MM.1S (cell line): ENCODE data around the gene SH3BP1.

Source experiments
- DNase-seq: peaks from one replicate; pipeline ENCODE4 v3.0.0-alpha.2; 2015
- H2AFZ ChIP-seq: fragments of 300-600 bp; sonication (generic); 2 replicates; pipeline ENCODE4 v1.6.0; 2016; ENCODE audit warnings: antibody characterized with exemption, low read length
- H3F3A ChIP-seq: fragments of 300-600 bp; sonication (generic); 2 replicates; pipeline ENCODE4 v1.6.1; 2016; ENCODE audit warnings: mild to moderate bottlenecking, antibody characterized with exemption, low read length, moderate library complexity, mixed read lengths; ENCODE audit not compliant: insufficient read depth
- H3K27ac ChIP-seq: fragments of 300-600 bp; sonication (generic); 2 replicates; pipeline ENCODE4 v1.5.1; 2016; ENCODE audit warnings: mild to moderate bottlenecking, low read length
- H3K27me3 ChIP-seq: fragments of 300-600 bp; sonication (generic); replicated peaks from 2 replicates; pipeline ENCODE4 v1.6.0; 2016; ENCODE audit warnings: low read length; ENCODE audit not compliant: insufficient read depth
- H3K36me3 ChIP-seq: fragments of 300-600 bp; sonication (generic); replicated peaks from 2 replicates; pipeline ENCODE4 v1.6.1; 2016; ENCODE audit warnings: mild to moderate bottlenecking, low read length, mixed read lengths; ENCODE audit not compliant: insufficient read depth
- H3K4me1 ChIP-seq: fragments of 300-600 bp; sonication (generic); 2 replicates; pipeline ENCODE4 v1.6.1; 2016; ENCODE audit warnings: low read length, mixed read lengths
- H3K4me2 ChIP-seq: fragments of 300-600 bp; sonication (generic); 2 replicates; pipeline ENCODE4 v1.6.0; 2016; ENCODE audit warnings: low read depth, low read length
- H3K4me3 ChIP-seq: fragments of 300-600 bp; sonication (generic); 2 replicates; pipeline ENCODE4 v1.5.1; 2016; ENCODE audit warnings: low read length, mixed read lengths
- H3K79me2 ChIP-seq: fragments of 300-600 bp; sonication (generic); 2 replicates; pipeline ENCODE4 v1.6.1; 2016; ENCODE audit warnings: mixed run types, low read length, mixed read lengths
- H3K9ac ChIP-seq: fragments of 300-600 bp; sonication (generic); 2 replicates; pipeline ENCODE4 v1.6.1; 2016; ENCODE audit warnings: low read length, mixed read lengths
- H3K9me2 ChIP-seq: fragments of 300-600 bp; sonication (generic); replicated peaks from 2 replicates; pipeline ENCODE4 v1.6.1; 2016; ENCODE audit warnings: mild to moderate bottlenecking, low read length, mixed read lengths; ENCODE audit not compliant: insufficient read depth
- H3K9me3 ChIP-seq: fragments of 300-600 bp; sonication (generic); replicated peaks from 2 replicates; pipeline ENCODE4 v1.6.1; 2016; ENCODE audit warnings: mild to moderate bottlenecking, low read length, mixed read lengths; ENCODE audit not compliant: insufficient read depth
- H4K20me1 ChIP-seq: fragments of 300-600 bp; sonication (generic); 2 replicates; pipeline ENCODE4 v1.6.1; 2016; ENCODE audit warnings: mild to moderate bottlenecking, low read length, moderate library complexity, mixed read lengths; ENCODE audit not compliant: insufficient read depth
- EZH2 ChIP-seq: fragments of 300-600 bp; sonication (generic); optimal IDR thresholded peaks from 2 replicates; pipeline ENCODE3; 2017; ENCODE audit warnings: low read depth, mild to moderate bottlenecking, antibody characterized with exemption, low read length, mixed read lengths
- EZH2phosphoT487 ChIP-seq: fragments of 300-600 bp; sonication (generic); IDR thresholded peaks from 2 replicates; pipeline ENCODE4 v1.6.1; 2018; ENCODE audit warnings: antibody characterized with exemption, low read length
- TF ChIP-seq, protein P1 (sequence below): fragments of 300-600 bp; sonication (generic); IDR thresholded peaks from 2 replicates; pipeline ENCODE4 v1.5.1; 2016; ENCODE audit warnings: antibody characterized with exemption, low read length, mixed read lengths

SH3BP1 gene

DNA sequence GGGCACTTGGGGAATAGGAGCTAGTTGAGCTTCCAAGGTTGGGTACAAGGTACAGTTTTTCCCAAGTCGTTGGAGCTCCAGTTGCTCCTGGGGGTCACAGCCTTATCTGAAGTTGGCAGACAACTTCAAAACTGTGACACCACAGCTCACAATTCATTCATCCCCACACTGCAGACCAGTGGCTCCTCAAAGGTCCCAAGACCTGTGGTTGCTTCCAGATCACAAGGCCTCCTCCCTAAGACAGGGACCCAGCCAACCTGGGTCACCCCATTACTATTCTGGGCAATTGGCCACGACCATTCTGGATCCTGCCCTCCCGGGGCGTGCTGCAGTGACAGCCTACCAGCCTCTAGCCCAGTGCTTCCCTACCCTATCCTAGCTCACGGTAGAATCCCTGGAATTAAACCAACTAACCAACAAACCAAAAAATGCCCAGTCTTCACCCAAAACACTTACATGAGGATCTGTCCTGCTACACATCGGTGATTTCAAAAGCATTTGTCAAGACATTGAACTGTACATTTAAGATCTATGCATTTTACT, 18.2 kb downstream of the SH3BP1 start:
- Histone ChIP-seq H3F3A (0 out of 2 replicates have a peak, but pooled peaks cover 7% of the 10 kb centered on the region), H3K4me2 (peak overlapping the region; percentile 78), H3K9me3 (no peaks in the 10 kb centered on the region), H3K9ac (peak overlapping the region; percentile 39; the same call in 1 of the 2 replicates), H3K4me1 (peaks cover 15% of the 10 kb centered on the region), H3K9me2 (no peaks in the 10 kb centered on the region), H4K20me1 (peaks cover 5% of the 10 kb centered on the region; the same call in 1 of the 2 replicates), H3K27me3 (no peaks in the 10 kb centered on the region), H3K27ac (peak overlapping the region; percentile 19; the same call in 1 of the 2 replicates), H3K4me3 (peak overlapping the region; percentile 64), H3K36me3 (no peaks in the 10 kb centered on the region), H2AFZ (peak overlapping the region; percentile 81), H3K79me2 (peaks cover 35% of the 10 kb centered on the region)
- TF ChIP-seq EZH2phosphoT487, result no peak
- TF ChIP-seq, protein P1, sequence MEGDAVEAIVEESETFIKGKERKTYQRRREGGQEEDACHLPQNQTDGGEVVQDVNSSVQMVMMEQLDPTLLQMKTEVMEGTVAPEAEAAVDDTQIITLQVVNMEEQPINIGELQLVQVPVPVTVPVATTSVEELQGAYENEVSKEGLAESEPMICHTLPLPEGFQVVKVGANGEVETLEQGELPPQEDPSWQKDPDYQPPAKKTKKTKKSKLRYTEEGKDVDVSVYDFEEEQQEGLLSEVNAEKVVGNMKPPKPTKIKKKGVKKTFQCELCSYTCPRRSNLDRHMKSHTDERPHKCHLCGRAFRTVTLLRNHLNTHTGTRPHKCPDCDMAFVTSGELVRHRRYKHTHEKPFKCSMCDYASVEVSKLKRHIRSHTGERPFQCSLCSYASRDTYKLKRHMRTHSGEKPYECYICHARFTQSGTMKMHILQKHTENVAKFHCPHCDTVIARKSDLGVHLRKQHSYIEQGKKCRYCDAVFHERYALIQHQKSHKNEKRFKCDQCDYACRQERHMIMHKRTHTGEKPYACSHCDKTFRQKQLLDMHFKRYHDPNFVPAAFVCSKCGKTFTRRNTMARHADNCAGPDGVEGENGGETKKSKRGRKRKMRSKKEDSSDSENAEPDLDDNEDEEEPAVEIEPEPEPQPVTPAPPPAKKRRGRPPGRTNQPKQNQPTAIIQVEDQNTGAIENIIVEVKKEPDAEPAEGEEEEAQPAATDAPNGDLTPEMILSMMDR, result no peak
- TF ChIP-seq EZH2, result no peak
- DNase-seq, result no peak

DNA sequence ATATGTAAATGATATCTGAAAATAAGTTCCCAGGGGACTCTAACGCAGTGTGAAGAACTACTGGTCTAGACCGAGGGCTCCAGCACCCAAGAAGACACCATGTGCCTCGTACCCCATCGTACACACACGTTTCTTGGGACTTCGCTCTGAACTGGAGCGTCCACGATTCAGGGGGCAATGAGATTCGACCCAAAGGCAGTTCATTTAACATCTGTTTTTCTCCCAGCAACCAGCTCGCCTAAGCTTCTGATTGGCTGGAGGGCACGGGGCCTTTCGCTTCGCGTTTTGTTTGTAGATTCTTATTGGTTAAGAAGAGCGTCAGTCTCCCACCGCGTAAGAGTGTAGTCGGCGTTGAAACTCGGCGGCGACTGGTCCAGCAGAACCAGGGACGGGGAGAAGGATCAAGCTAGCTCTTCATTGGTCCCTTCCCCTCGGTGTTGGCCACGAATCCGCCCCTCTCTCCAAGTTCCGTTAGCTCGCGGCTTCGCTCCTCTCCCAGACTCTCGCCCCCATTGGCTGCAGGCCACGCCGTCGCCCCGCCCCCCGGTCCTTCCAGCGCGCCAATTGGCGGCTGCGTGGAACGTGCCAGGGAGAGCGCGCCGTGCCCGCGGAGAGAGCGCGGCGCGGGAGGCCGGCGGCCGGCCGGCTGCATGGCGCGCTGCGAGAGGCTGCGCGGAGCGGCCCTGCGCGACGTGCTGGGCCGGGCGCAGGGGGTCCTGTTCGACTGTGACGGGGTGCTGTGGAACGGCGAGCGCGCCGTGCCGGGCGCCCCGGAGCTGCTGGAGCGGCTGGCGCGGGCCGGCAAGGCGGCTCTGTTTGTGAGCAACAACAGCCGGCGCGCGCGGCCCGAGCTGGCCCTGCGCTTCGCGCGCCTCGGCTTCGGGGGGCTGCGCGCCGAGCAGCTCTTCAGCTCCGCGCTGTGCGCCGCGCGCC, 18.9 kb downstream of the SH3BP1 start, which contains the start of gene PDXP:
TSS of gene PDXP (plus strand) at position 591 of the 933 bp plus-strand sequence. CDS start at position 651, 60 bp downstream.
- Histone ChIP-seq H3K79me2 (peaks cover 38% of the 10 kb centered on the region), H3F3A (0 out of 2 replicates have a peak, but pooled peaks cover 7% of the 10 kb centered on the region), H3K4me1 (peaks cover 15% of the 10 kb centered on the region), H3K9me2 (no peaks in the 10 kb centered on the region), H3K4me2 (peak within 1 kb of the TSS; percentile 95), H3K4me3 (peak within 1 kb of the TSS; percentile 79), H3K9ac (peak within 1 kb of the TSS; percentile 63; the same call in 1 of the 2 replicates), H3K27ac (peak within 1 kb of the TSS; percentile 19; the same call in 1 of the 2 replicates), H3K36me3 (no peaks in the 10 kb centered on the region), H2AFZ (peak within 1 kb of the TSS; percentile 81), H3K9me3 (no peaks in the 10 kb centered on the region), H4K20me1 (peaks cover 5% of the 10 kb centered on the region; the same call in 1 of the 2 replicates), H3K27me3 (no peaks in the 10 kb centered on the region)
- no peak for TF ChIP-seq EZH2
- no peak for TF ChIP-seq EZH2phosphoT487
- peak; percentile 100 for DNase-seq

DNA sequence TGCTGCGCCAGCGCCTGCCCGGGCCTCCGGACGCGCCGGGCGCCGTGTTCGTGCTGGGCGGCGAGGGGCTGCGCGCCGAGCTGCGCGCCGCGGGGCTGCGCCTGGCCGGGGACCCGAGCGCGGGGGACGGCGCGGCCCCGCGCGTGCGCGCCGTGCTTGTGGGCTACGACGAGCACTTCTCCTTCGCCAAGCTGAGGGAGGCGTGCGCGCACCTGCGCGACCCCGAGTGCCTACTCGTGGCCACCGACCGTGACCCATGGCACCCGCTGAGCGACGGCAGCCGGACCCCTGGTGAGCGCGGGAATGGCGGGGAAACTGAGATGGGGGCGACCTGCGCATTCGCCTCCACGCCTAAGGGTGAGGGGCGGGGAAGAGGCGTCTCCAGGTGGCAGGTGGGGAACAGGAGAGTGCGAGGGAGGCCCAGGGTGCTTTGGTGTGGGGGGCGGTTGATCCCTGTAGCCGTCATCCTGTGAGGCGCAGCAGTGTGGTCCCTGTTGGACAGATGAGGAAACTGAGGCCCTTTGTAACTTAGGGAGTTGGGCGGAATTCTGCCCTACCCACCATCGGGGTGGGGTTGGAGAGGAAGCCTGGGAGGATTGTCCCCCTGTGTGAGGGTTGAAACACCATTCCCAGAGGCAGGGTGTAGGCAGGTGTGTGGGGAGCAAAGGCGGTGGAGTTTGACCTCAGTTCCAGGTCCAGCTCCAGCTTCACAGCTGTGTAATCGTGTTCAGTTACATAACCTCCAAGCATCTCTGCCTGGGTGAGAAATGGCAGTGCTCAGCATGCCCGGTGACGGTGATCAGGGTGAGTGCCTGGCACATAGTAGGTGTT, 19.8 kb downstream of the SH3BP1 start:
- peaks cover 42% of the 10 kb centered on the region for H3K79me2 ChIP-seq
- TF ChIP-seq, protein P1, result no peak
- H3K9me2 ChIP-seq, result no peaks in the 10 kb centered on the region
- peak overlapping the region; percentile 63; the same call in 1 of the 2 replicates for H3K9ac ChIP-seq
- H3K4me1 ChIP-seq, result peaks cover 15% of the 10 kb centered on the region
- peak overlapping the region; percentile 45; the same call in 1 of the 2 replicates for H2AFZ ChIP-seq
- H3K27ac ChIP-seq, result no peak overlapping the region
- peak overlapping the region; percentile 95 for H3K4me2 ChIP-seq
- peaks cover 5% of the 10 kb centered on the region; the same call in 1 of the 2 replicates for H4K20me1 ChIP-seq
- no peaks in the 10 kb centered on the region for H3K27me3 ChIP-seq
- peak overlapping the region; percentile 79 for H3K4me3 ChIP-seq
- 0 out of 2 replicates have a peak, but pooled peaks cover 7% of the 10 kb centered on the region for H3F3A ChIP-seq
- peak; percentile 33 for DNase-seq
- no peaks in the 10 kb centered on the region for H3K36me3 ChIP-seq
- H3K9me3 ChIP-seq, result no peaks in the 10 kb centered on the region
